ENCODE results near the gene SCAMP3.

The SCAMP3 gene

DNA sequence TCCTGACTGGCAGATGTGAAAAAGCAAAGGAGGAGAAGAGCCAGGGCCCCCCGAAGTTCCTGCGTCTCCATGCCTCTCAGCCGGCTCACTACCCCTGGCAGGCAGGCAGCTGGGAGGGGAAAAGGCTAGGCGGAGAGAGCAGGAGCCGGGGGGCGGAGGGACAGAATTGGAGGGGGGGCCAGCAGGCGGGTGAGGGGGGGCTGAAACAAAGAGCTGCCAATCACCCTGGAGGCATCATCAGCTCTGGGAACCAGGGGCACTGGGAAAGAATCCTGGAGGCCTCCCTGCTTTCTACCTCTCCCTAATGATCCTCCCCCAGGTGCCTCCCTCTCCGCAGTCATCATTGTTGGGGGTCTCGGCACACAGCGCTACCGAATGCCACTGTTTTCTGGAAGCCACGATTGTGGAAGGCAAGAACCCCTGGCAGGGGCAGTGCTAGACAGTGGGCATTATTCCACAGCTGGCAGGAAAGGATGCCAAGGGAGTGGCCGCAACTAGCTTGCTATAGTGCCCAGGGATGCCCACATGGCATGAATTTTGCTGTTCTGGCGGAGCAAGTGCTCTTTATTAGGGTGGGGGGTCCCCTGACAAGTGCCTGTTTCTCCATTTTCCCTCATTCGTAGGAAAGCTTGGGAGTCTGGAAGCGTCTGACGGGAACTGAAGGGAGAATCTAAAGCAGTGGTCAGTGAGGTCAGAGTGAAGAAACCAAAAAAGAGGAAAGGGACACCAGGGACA lies 54.2 kb downstream of the SCAMP3 start, which contains the start of gene THBS3:
Gene THBS3 (minus strand): TSS at position 92 of the 735 bp plus-strand sequence. CDS start 21 bp downstream, at position 71.
- in situ Hi-C loops (cut with HindIII; ENCODE audit: low sequenced_read_pairs) = no loop called here

DNA sequence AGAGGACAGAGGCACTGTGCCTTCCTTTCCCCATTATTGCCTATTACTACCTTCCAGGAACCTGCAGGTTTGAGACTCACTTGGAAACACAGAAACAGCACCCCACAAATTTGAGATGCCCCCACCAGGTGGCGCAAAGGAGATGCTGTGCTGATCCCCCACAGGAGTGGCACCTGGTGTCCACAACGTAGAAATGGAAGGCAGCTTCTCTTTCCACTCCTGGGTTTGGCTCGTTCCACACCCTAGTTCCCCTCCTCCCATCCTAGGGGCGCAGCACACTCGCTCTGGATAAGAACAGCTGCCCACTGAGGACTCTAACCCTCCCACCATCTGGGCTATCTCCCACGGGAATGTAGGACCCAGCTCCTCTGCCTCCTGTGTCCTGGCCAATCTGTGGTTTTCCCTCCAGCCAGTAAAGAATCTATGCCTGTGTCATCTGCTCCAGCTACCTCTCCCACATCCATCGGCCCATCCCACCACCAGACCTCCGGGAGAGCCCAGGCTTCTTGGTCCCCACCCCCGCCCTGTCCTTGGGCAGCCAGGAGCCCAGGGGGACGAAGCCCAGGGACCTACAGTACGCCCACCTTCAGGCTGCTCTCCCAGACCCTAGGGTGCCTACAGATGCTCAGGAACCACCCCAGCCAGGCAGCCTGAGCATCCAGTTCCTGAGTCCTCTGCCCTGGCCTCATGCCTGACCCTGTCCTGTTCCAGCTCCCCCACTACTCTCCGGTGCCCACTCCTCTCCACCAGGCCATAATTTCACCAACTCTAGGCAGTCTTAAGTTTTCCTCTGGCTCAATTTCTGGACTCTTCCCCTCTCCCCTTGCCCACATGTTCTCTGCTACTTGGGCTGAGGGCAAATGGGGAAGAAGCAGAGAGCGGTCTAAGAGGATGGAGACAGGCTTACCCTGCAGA lies 55.0 kb downstream of the SCAMP3 start:
- in situ Hi-C loops (cut with HindIII; ENCODE audit: low sequenced_read_pairs) = no loop called here
